HepG2 (cell line): ENCODE results near the gene QRICH2. TPM values are rescaled to one million over a fixed set of nuclear protein-coding genes. Genes with fewer than 3 reads are reported as not detected.

Experiments
- CREM ChIP-seq, 2 experiments: sonication (generic) in 1 of 2; formaldehyde crosslinking in 1 of 2; IDR thresholded peaks; 2 replicates each; pipeline versions ENCODE4 v1.4.0 to v1.6.1; 2016 to 2020; ENCODE audit warnings: antibody characterized with exemption in 1 of 2, mild to moderate bottlenecking in 1 of 2, missing genetic modification reagents in 1 of 2
- NFIC ChIP-seq: IDR thresholded peaks from 2 replicates; pipeline ENCODE4 v1.6.1; 2012; ENCODE audit warnings: mild to moderate bottlenecking, low read length, inconsistent platforms
- NFYB ChIP-seq: sonication (generic); formaldehyde crosslinking; IDR thresholded peaks from 2 replicates; pipeline ENCODE4 v1.4.0; 2020; ENCODE audit warnings: missing genetic modification reagents
- NKX3-1 ChIP-seq: sonication (generic); formaldehyde crosslinking; IDR thresholded peaks from 2 replicates; pipeline ENCODE4 v1.5.0; 2020; ENCODE audit warnings: missing genetic modification reagents
- PAWR ChIP-seq: sonication (generic); formaldehyde crosslinking; IDR thresholded peaks from 2 replicates; pipeline ENCODE4 v1.4.0; 2020; ENCODE audit warnings: missing genetic modification reagents, mild to moderate bottlenecking, borderline replicate concordance
- SP4 ChIP-seq: sonication (generic); formaldehyde crosslinking; IDR thresholded peaks from 2 replicates; pipeline ENCODE4 v1.8.1; 2023; ENCODE audit warnings: mild to moderate bottlenecking, missing genetic modification reagents
- ZNF205 ChIP-seq: IDR thresholded peaks from 2 replicates; pipeline ENCODE4 v1.6.1; 2018; ENCODE audit warnings: missing biosample characterization, missing genetic modification reagents
- ZNF264 ChIP-seq: sonication (generic); formaldehyde crosslinking; IDR thresholded peaks from 2 replicates; pipeline ENCODE4 v1.4.0; 2020; ENCODE audit warnings: missing genetic modification reagents
- ZNF354B ChIP-seq: sonication (generic); formaldehyde crosslinking; IDR thresholded peaks from 2 replicates; pipeline ENCODE4 v1.8.0; 2022; ENCODE audit warnings: mild to moderate bottlenecking, missing genetic modification reagents
- ZNF432 ChIP-seq: sonication (generic); formaldehyde crosslinking; IDR thresholded peaks from 2 replicates; pipeline ENCODE4 v1.5.0; 2020; ENCODE audit warnings: missing genetic modification reagents, mild to moderate bottlenecking, borderline replicate concordance
- ZNF550 ChIP-seq: sonication (generic); formaldehyde crosslinking; IDR thresholded peaks from 2 replicates; pipeline ENCODE4 v1.4.0; 2020; ENCODE audit warnings: mild to moderate bottlenecking, missing genetic modification reagents, borderline replicate concordance
- ZNF652 ChIP-seq: IDR thresholded peaks from 2 replicates; pipeline ENCODE4 v1.6.1; 2016; ENCODE audit warnings: low read depth, borderline replicate concordance
- ZNF773 ChIP-seq: sonication (generic); formaldehyde crosslinking; IDR thresholded peaks from 2 replicates; pipeline ENCODE4 v1.4.0; 2020; ENCODE audit warnings: missing genetic modification reagents, borderline replicate concordance
- ZNF839 ChIP-seq: sonication (generic); formaldehyde crosslinking; IDR thresholded peaks from 2 replicates; pipeline ENCODE4 v1.4.0; 2020; ENCODE audit warnings: missing genetic modification reagents, mild to moderate bottlenecking, borderline replicate concordance
- polyA plus RNA-seq, 8 experiments: library from polyadenylated mRNA; depleted of rRNA in 3 of 8; stranded (reverse) in 7 of 8; unstranded in 1 of 8; fragments of >200 nt; fragmentation: Illumina TruSeq in 4 of 8; extraction: Trizol in 4 of 8; gene quantifications; 2 replicates each; pipeline versions ENCODE4 v1.2.1 to v1.2.3, GENCODE V29; 2011 to 2016; ENCODE audit warnings: low read depth in 4 of 8, missing spikeins in 1 of 8, mixed read lengths in 1 of 8; ENCODE audit not compliant: insufficient read depth in 1 of 8
- total RNA-seq, 5 experiments: library from RNA; depleted of rRNA; stranded (reverse); fragments of >200 nt; fragmentation: Illumina TruSeq; extraction: Trizol; gene quantifications; 2 replicates each; pipeline ENCODE4 v1.2.3, GENCODE V29; 2016; ENCODE audit warnings: low read depth in 1 of 5
- TF ChIP-seq, protein P1 (sequence below): sonication (generic); formaldehyde crosslinking; conservative IDR thresholded peaks from 2 replicates; pipeline ENCODE4 v1.8.0; 2022; ENCODE audit warnings: missing genetic modification reagents
- TF ChIP-seq, protein P2 (sequence below): sonication (generic); formaldehyde crosslinking; IDR thresholded peaks from 2 replicates; pipeline ENCODE4 v1.9.0; 2021; ENCODE audit warnings: missing genetic modification reagents, mild to moderate bottlenecking, borderline replicate concordance
- TF ChIP-seq, protein P3 (sequence below): sonication (generic); formaldehyde crosslinking; IDR thresholded peaks from 2 replicates; pipeline ENCODE4 v1.4.0; 2020; ENCODE audit warnings: missing genetic modification reagents, borderline replicate concordance
- TF ChIP-seq, protein P4 (sequence below): fragments of 450-650 bp; IDR thresholded peaks from 2 replicates; pipeline ENCODE4 v1.6.1; 2016

Gene QRICH2
- total and polyA plus RNA-seq, 2 of the 13 experiments (the other 11 are each of a cell fraction or from before 2014, with no cell fraction given): 3.7 to 5.7 TPM

- TF ChIP-seq SP4 (CRISPR knock-in tag) (no peak), ZNF354B (CRISPR knock-in tag) (no peak), ZNF550 (CRISPR knock-in tag) (no peak), PAWR (CRISPR knock-in tag) (no peak), ZNF839 (CRISPR knock-in tag) (no peak), NKX3-1 (no peak), ZNF264 (CRISPR knock-in tag) (peak; percentile 99), CREM (IDR thresholded peaks at IDR 0.05) (no peak), CREM (CRISPR knock-in tag; IDR thresholded peaks at IDR 0.05) (no peak), ZNF432 (CRISPR knock-in tag) (no peak), ZNF205 (CRISPR knock-in tag) (0 out of 2 replicates have a peak, but pooled peaks have one; percentile 44), ZNF773 (no peak), ZNF652 (no peak), NFYB (CRISPR knock-in tag) (no peak), NFIC (no peak)
- TF ChIP-seq, protein P1, sequence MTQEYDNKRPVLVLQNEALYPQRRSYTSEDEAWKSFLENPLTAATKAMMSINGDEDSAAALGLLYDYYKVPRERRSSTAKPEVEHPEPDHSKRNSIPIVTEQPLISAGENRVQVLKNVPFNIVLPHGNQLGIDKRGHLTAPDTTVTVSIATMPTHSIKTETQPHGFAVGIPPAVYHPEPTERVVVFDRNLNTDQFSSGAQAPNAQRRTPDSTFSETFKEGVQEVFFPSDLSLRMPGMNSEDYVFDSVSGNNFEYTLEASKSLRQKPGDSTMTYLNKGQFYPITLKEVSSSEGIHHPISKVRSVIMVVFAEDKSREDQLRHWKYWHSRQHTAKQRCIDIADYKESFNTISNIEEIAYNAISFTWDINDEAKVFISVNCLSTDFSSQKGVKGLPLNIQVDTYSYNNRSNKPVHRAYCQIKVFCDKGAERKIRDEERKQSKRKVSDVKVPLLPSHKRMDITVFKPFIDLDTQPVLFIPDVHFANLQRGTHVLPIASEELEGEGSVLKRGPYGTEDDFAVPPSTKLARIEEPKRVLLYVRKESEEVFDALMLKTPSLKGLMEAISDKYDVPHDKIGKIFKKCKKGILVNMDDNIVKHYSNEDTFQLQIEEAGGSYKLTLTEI: no peak
- TF ChIP-seq, protein P2, sequence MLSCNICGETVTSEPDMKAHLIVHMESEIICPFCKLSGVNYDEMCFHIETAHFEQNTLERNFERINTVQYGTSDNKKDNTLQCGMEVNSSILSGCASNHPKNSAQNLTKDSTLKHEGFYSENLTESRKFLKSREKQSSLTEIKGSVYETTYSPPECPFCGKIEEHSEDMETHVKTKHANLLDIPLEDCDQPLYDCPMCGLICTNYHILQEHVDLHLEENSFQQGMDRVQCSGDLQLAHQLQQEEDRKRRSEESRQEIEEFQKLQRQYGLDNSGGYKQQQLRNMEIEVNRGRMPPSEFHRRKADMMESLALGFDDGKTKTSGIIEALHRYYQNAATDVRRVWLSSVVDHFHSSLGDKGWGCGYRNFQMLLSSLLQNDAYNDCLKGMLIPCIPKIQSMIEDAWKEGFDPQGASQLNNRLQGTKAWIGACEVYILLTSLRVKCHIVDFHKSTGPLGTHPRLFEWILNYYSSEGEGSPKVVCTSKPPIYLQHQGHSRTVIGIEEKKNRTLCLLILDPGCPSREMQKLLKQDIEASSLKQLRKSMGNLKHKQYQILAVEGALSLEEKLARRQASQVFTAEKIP: no peak
- TF ChIP-seq, protein P3, sequence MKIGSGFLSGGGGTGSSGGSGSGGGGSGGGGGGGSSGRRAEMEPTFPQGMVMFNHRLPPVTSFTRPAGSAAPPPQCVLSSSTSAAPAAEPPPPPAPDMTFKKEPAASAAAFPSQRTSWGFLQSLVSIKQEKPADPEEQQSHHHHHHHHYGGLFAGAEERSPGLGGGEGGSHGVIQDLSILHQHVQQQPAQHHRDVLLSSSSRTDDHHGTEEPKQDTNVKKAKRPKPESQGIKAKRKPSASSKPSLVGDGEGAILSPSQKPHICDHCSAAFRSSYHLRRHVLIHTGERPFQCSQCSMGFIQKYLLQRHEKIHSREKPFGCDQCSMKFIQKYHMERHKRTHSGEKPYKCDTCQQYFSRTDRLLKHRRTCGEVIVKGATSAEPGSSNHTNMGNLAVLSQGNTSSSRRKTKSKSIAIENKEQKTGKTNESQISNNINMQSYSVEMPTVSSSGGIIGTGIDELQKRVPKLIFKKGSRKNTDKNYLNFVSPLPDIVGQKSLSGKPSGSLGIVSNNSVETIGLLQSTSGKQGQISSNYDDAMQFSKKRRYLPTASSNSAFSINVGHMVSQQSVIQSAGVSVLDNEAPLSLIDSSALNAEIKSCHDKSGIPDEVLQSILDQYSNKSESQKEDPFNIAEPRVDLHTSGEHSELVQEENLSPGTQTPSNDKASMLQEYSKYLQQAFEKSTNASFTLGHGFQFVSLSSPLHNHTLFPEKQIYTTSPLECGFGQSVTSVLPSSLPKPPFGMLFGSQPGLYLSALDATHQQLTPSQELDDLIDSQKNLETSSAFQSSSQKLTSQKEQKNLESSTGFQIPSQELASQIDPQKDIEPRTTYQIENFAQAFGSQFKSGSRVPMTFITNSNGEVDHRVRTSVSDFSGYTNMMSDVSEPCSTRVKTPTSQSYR (CRISPR knock-in tag): no peak
- TF ChIP-seq, protein P4, sequence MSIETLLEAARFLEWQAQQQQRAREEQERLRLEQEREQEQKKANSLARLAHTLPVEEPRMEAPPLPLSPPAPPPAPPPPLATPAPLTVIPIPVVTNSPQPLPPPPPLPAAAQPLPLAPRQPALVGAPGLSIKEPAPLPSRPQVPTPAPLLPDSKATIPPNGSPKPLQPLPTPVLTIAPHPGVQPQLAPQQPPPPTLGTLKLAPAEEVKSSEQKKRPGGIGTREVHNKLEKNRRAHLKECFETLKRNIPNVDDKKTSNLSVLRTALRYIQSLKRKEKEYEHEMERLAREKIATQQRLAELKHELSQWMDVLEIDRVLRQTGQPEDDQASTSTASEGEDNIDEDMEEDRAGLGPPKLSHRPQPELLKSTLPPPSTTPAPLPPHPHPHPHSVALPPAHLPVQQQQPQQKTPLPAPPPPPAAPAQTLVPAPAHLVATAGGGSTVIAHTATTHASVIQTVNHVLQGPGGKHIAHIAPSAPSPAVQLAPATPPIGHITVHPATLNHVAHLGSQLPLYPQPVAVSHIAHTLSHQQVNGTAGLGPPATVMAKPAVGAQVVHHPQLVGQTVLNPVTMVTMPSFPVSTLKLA: no peak
Observed at GRCh38 chr17:76357597-76358158, 49.6 kb upstream of the QRICH2 start (continued).
